ENCODE data around the gene FOXF1. TPM values are rescaled to one million over a fixed set of nuclear protein-coding genes. Genes with fewer than 3 reads are reported as not detected.

Gene FOXF1
- total and polyA plus RNA-seq, 2 donors (not counting 1 experiment from before 2014, with no cell fraction given): 14.0 to 31.5 TPM

DNA sequence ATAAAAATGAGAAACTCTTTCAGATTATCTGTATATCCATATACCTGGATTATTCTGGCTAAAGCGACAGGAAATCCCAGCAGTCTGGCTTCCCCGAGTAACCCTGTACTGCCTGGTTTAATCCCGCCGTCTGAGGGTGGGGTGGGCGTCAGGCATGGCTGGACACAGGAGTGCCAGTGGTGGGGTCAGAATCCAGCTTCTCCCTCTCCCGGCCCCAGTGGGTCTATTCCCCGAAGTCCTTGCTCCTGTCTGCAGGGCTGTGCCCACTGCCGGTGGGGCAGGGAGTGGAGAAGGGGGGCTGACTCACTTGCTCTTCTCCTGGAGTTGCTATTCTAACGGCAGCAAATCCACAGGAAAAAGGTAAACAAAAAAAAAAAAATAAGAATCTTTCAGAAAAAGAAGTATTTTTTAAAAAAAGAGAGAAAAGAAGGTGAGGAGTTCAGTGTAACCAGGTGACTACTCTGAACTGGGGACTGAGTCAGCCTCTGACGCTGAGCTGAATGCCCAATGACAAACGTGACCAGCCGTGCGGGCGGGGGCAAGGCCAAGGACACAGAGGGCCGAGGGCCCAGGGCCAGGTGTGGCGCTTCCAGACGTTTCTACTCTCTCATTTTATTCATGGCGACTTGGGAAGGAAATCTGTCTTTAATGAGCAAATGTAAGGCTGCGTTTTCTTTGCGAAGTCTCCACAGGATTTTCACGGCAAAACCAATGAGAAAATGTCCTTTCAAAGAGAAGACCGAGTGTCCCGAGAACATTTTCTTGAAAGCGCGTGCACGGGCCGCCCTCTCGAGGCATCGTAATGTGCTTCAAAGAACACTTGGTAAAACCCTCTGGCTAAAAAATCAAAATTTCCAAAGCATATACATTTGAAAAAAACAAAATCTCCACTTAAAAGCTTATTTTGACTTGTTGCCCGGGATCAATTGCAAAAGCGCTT lies 20.2 kb downstream of the FOXF1 start:
- Histone ChIP-seq H3K9me3 (ENCODE audit: control insufficient read depth, insufficient read depth, low read depth, low read length) (no peaks in the 10 kb centered on the region), H3K79me2 (ENCODE audit: control insufficient read depth, insufficient read depth, low read length) (no peaks in the 10 kb centered on the region), H3K9ac (ENCODE audit: insufficient read depth, low read length) (no peak overlapping the region), H3K27me3 (ENCODE audit: control insufficient read depth, insufficient read depth, low read length) (no peaks in the 10 kb centered on the region), H4K20me1 (ENCODE audit: control insufficient read depth, extremely low read depth, insufficient read depth, low read length) (no peaks in the 10 kb centered on the region), H3K4me1 (ENCODE audit: control insufficient read depth, extremely low read depth, insufficient read depth, low read length) (no peaks in the 10 kb centered on the region), H3K27ac (ENCODE audit: insufficient read depth, low read length) (no peak overlapping the region), H3K4me3 (replicated peaks in 1 of 4; ENCODE audit: control extremely low read depth in 1 of 4, insufficient read depth in 1 of 4, low read depth in 3 of 4, low read length in 4 of 4) (no peak overlapping the region), H2AFZ (ENCODE audit: low read length) (no peak overlapping the region), H3K4me2 (ENCODE audit: extremely low read depth, insufficient read depth, low read length) (peak overlapping the region; percentile 35), H3K36me3 (ENCODE audit: control insufficient read depth, insufficient read depth, low read length) (peaks cover 3% of the 10 kb centered on the region)
- peak in 1 of 2 donors; percentile 44 for DNase-seq (ENCODE audit: low read depth in 2 of 2)
- TF ChIP-seq CTCF (conservative IDR thresholded peaks at IDR 0.05 in 1 of 2, IDR thresholded peaks at IDR 0.05 in 1 of 2; ENCODE audit: low read depth in 1 of 2, low read length in 2 of 2) (no peak), EZH2 (IDR thresholded peaks at IDR 0.05; ENCODE audit: low read length, missing control alignments) (no peak)

DNA sequence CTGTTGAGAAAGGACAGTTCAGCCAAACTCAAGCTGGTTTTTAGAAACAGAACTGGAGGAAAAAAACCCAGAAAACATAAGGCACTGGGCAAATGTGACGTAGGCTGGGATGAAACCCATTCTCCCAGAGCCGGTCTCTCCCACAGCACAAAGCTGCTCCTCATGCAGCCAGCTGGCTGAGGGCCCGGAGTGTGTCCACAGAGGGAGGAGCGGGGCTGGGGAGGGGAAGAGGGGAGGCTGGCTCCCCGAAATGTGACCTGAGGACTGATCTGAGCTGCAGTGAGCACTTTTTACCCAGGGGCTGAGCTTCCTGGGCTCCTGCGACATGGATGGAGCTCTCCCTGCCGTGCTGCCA lies 20.8 kb downstream of the FOXF1 start:
- DNase-seq (ENCODE audit: low read depth in 2 of 2): peak; percentile 63 to 95
- H3K4me2 ChIP-seq (ENCODE audit: extremely low read depth, insufficient read depth, low read length): peak overlapping the region; percentile 35
- H3K4me1 ChIP-seq (ENCODE audit: control insufficient read depth, extremely low read depth, insufficient read depth, low read length): no peaks in the 10 kb centered on the region
- H3K27me3 ChIP-seq (ENCODE audit: control insufficient read depth, insufficient read depth, low read length): no peaks in the 10 kb centered on the region
- no peaks in the 10 kb centered on the region for H4K20me1 ChIP-seq (ENCODE audit: control insufficient read depth, extremely low read depth, insufficient read depth, low read length)
- H3K4me3 ChIP-seq (replicated peaks in 1 of 4; ENCODE audit: control extremely low read depth in 1 of 4, insufficient read depth in 1 of 4, low read depth in 3 of 4, low read length in 4 of 4): no peak overlapping the region
- H3K36me3 ChIP-seq (ENCODE audit: control insufficient read depth, insufficient read depth, low read length): peaks cover 3% of the 10 kb centered on the region
- TF ChIP-seq EZH2 (IDR thresholded peaks at IDR 0.05; ENCODE audit: low read length, missing control alignments): no peak
- TF ChIP-seq CTCF (conservative IDR thresholded peaks at IDR 0.05 in 1 of 2, IDR thresholded peaks at IDR 0.05 in 1 of 2; ENCODE audit: low read depth in 1 of 2, low read length in 2 of 2): no peak
- no peaks in the 10 kb centered on the region for H3K79me2 ChIP-seq (ENCODE audit: control insufficient read depth, insufficient read depth, low read length)
- H2AFZ ChIP-seq (ENCODE audit: low read length): no peak overlapping the region
- H3K27ac ChIP-seq (ENCODE audit: insufficient read depth, low read length): no peak overlapping the region
- no peaks in the 10 kb centered on the region for H3K9me3 ChIP-seq (ENCODE audit: control insufficient read depth, insufficient read depth, low read depth, low read length)
- no peak overlapping the region for H3K9ac ChIP-seq (ENCODE audit: insufficient read depth, low read length)

- H3K9me3 ChIP-seq (ENCODE audit: control insufficient read depth, insufficient read depth, low read depth, low read length): no peaks in the 10 kb centered on the region
- DNase-seq (ENCODE audit: low read depth in 2 of 2): no peak
Observed at GRCh38 chr16:86531641-86532525, 21.6 kb downstream of the FOXF1 start.

More at GRCh38 chr16:86531641-86532525, 21.6 kb downstream of the FOXF1 start:
- Histone ChIP-seq H2AFZ (ENCODE audit: low read length) (no peak overlapping the region), H3K27ac (ENCODE audit: insufficient read depth, low read length) (no peak overlapping the region), H3K79me2 (ENCODE audit: control insufficient read depth, insufficient read depth, low read length) (no peaks in the 10 kb centered on the region), H3K4me1 (ENCODE audit: control insufficient read depth, extremely low read depth, insufficient read depth, low read length) (no peaks in the 10 kb centered on the region), H4K20me1 (ENCODE audit: control insufficient read depth, extremely low read depth, insufficient read depth, low read length) (no peaks in the 10 kb centered on the region), H3K36me3 (ENCODE audit: control insufficient read depth, insufficient read depth, low read length) (peaks cover 6% of the 10 kb centered on the region), H3K27me3 (ENCODE audit: control insufficient read depth, insufficient read depth, low read length) (no peaks in the 10 kb centered on the region), H3K4me3 (replicated peaks in 1 of 4; ENCODE audit: control extremely low read depth in 1 of 4, insufficient read depth in 1 of 4, low read depth in 3 of 4, low read length in 4 of 4) (no peak overlapping the region), H3K9ac (ENCODE audit: insufficient read depth, low read length) (no peak overlapping the region), H3K4me2 (ENCODE audit: extremely low read depth, insufficient read depth, low read length) (no peak overlapping the region)
- TF ChIP-seq CTCF (conservative IDR thresholded peaks at IDR 0.05 in 1 of 2, IDR thresholded peaks at IDR 0.05 in 1 of 2; ENCODE audit: low read depth in 1 of 2, low read length in 2 of 2): no peak
- TF ChIP-seq EZH2 (IDR thresholded peaks at IDR 0.05; ENCODE audit: low read length, missing control alignments): no peak
